NCI-H2107 treated with DMSO at 0.1 percent for 48 hours (cell line): ENCODE measurements around the gene WDR17.

ENCODE experiments used
- DNase-seq: peaks from one replicate; lab custom pipeline; 2025; ENCODE audit not compliant: unreplicated experiment; lab: John Stamatoyannopoulos, UW

WDR17 gene

DNA sequence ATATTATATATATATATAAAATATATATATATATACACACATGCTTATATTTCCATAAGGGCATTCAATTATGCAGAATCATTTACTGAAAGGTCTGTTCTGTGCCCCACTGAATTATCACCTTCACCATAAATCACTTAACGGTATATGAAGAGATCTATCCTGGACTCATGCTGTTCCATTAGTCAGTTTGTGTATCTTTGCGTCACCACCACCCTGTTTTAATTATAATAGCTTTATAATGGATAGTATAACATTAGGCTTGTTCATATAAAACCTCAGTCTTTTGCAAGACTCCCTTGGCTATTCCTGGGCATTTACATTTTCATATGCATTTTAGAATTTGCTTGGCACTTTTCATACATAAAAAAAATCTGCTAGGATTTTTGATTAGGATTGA is 19.1 kb downstream of the WDR17 start:
- no peak for DNase-seq

DNA sequence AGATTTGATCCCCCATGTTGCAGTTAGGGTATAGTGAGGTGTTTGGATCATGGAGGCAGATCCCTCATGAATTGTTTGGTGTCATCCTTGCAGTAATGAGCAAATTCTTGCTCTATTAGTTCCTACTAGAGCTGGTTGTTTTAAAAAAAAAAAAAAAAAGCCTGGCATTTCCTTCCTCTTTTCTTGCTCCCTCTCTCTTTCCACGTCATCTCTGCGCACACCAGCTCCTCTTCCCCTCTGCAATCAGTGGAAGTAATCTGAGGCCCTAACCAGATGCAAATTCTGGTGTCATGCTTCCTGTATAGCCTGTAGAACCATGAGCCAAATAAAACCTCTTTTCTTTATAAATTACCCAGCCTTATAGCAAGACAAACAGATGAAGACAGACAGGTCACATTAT is 24.5 kb downstream of the WDR17 start:
- no peak for DNase-seq

DNA sequence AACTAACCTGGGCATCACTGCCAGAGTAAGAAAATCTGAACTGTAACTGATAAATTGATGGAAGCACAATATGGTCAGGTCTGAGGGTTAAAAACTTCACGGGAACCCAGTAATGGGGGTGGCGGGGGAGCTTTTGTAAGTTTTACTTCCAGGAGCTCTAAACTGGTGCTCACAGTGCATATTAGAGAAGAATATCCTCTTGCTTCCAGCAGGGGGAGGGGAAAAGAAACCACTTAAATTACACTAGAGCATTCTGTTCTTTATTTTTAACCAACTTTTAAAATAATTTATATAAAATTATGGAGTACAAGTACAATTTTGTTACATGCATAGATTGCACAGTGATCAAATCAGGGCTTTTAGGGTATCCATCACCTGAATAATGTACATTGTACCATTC is 33.7 kb downstream of the WDR17 start:
- no peak for DNase-seq

DNA sequence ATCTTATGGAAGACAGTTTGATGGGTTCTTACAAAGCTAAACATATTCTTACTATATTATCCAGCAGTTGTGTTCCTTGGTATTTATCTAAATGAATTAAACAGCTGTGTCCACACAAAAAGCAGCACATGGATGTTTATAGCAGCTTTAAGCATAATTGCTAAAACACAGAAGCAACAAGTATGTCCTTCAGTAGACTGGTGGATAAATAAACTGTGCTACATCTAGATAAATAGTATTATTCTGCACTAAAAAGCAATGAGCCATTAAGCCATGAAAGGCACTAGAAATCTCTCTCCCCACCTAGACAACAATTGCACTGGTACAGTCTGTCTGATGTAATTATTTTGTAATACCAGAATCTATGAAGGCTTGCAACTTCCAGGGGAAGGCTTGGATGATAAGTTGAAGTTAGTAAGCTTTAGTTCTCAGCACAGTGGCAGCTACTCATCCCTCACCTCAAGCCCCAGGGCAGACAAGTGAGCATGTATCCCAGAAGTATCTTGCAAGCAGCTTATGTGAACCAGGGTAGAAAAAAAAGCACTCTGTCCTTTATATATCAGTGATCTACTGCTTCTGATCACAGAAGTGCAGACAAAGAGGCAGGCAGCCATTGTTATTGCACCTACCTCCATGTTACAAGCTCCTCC is 36.9 kb downstream of the WDR17 start:
- peak; percentile 44 for DNase-seq

DNA sequence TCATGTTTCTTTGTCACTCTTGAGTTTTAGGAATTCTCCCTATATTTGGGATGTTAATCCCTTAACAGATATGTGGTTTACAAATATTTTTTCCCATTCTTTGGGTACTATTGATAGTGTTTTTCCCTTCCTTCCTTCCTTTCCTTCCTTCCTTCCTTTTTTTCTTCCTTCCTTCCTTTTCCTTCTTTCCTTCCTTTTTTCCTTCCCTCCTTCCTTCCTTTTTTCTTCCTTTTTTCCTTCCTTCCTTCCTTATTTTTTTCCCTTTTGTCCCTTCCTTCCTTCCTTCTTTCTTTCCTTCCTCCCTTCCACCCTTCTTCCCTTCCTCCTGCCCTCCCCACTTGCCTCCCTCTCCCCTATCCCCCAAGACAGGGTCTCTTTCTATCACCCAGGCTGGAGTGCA is 42.1 kb downstream of the WDR17 start:
- DNase-seq = no peak

DNA sequence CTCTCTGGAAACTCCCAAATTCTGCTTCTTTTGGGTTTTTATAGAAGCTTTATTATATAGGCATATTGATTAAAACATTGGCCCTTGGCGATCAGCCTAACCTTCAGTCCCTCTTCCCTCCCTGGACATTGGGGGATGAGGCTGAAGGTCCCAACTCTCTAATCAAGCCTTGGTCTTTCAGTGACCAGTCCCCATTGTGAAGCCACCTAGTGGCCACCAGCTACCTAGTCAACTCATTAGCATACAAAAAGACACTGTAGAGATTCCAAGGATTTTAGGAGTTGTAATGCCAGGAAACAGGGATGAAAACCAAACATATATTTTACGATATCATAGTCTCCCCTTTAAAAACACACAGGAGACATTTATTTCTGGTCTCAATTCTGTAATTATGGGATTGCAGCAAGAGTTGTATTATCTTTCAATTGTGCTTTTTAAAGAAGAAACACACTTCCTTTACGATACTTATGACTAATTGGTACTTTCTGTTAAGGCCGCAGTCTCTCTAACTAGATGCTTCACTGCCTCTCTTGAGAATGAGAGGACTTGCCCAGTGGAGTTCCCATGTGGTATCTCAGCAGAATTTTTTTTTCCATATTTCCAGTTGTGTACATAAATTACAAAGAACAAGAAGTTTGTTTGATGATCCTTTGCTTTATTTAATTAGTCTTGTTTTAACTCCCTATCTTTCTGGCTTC is 58.2 kb downstream of the WDR17 start:
- no peak for DNase-seq

DNA sequence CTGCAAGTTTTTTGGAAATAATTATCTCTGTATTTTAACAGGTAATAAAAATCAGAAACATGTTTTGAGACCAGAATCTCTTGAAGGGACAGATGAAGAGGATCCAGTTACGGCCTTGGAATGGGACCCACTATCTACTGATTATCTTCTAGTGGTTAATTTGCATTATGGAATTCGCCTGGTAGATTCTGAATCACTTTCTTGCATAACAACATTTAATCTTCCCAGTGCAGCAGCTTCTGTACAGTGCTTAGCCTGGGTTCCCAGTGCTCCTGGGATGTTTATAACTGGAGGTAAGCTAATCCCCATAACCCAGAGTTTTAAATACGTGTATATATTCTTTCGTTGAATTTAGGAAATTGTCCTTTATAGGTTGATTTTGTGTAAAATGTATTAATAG is 59.4 kb downstream of the WDR17 start:
- DNase-seq = no peak

DNA sequence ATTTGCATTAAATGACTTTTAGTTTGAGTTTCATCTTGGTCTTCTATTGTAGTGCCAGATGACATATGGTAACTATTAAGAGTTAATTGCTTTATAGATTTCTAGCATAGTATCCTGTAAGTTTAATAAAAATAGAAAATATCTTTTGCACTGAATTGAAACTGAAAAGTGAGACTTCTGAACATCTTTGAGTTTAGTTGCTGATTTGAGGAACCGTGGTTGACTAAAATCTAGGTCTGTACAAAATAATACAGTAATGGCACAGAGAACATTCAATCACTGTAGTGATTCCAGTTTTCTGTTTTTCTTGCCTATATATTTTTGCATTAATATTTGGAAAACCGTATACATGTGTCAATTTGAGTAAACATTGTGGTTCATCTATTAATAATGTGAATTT is 69.0 kb downstream of the WDR17 start:
- no peak for DNase-seq

DNA sequence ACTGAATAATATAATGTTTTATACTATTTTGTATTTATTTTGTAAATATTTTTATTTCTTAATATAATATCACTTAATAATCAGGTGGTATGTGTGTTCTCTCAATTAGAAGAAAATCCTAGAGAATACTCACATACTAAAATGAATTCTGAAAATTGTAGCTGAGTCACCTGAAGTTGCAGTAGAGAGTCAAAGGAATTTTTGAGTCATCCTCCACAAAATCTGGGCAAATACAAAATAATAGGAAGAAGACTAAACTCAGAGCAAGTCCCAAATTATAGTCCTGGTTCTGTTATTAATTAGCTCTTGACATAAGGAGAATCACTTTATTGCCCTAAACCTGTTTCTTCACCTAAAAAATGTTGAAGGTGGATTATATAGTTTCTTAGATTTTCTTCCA is 72.0 kb downstream of the WDR17 start:
- no peak for DNase-seq

DNA sequence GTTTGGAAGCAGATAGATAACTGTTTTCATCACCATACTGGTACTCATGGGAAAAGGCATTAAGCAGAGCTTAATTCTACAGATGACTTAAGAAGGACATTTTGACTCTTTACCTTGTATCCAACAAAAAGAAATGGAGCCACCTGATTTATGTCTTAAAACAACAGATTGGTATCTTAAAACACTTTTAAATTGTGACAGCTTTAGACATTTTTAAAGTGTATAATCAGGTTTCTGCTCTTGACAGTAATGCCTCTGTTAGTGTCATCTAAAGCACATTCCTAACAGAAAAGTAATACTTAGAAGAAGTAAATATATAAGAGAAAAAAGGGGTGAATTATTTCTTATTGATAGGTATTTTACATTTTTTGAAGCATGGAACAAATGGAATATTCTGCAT is 73.9 kb downstream of the WDR17 start:
- DNase-seq = no peak

DNA sequence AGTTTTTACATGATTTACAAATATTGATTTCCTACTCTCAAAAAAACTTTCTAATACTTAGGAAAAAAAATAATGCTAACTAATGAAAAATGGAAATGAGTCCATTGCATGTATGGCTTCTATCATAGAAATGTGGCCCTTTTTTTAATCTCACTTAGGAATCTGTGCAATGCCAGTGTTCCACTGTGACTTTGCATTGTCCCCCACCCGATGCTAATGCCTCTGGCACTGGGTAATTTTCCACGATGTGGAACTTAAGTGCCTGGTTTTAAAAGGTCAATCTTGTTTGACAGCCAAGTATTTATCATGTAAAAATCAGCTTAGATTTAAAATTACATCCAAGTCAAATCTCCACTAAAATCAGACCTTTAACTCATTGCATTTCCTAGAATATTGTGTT is 76.6 kb downstream of the WDR17 start:
- DNase-seq = no peak

DNA sequence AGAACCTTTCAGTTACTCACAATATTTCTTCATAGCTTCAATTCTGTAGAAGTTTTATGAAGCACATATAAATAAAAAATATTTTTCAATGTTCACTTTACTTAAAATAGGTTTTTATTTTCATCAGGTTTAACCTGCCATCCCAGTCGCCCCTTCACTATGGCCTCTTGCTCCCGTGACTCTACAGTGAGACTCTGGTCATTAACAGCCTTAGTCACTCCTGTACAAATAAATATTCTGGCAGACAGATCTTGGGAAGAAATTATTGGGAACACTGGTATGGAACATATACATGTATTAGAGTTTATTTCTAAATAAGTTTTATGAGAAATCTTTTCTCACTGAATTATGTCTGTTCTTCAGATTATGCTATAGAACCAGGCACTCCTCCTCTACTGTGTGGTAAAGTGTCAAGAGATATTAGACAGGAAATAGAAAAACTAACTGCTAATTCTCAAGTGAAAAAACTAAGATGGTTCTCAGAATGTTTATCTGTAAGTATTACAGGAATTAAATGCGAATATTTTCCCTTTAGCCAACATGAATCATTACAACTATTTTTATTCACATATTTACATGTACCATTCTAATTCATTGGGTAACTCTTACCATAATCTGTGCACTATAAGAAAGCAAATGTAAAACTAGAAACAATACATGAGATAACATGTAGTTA is 84.2 kb downstream of the WDR17 start:
- DNase-seq = no peak

DNA sequence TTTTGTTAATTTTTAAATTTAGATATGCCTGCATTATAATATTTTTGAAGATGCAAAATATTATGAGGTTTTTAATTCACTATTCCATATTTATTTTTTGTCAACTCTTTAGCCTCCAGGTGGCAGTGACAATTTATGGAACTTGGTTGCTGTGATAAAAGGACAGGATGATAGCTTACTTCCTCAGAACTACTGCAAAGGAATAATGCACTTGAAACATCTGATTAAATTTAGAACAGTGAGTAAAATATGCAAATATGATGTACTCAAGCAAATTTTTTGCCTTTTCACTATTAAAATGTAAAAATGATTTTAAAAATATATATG is 84.7 kb downstream of the WDR17 start:
- no peak for DNase-seq

DNA sequence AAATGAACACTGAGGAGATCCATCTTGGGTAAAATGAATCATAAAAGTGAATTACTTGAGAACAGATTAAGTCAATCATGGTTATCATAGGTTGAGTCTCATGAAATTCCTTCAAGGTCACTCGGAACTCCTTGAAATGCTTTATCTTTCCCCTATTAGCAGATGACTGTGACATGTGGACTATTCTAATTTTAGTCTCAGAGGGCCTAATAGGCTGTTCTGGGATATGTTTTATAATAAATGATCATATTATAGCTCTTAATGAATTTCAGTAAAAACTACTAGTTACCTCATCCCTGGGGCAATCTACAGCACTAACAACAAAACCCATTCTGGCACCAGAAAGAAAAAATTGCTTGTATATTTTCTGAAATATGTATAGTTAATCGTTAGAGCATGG is 85.1 kb downstream of the WDR17 start:
- DNase-seq = no peak

DNA sequence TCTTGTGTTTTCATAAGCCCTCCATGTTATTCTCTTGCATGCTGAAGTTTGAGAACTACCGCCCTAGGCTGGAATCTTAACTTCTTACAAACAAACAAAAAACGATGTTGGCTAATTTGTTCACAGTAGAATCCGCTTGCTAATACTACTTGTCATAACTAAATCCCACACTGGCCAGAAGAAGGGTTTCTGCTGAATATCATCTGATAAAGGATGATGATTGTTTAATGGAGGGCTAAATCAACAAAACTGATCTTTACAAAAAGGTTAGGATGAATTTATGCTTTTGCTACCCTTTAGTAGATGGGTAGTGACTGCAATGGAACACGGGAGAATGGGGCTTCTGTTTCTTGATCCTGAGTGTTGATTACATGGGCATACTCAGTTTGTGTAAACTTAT is 87.5 kb downstream of the WDR17 start:
- no peak for DNase-seq

DNA sequence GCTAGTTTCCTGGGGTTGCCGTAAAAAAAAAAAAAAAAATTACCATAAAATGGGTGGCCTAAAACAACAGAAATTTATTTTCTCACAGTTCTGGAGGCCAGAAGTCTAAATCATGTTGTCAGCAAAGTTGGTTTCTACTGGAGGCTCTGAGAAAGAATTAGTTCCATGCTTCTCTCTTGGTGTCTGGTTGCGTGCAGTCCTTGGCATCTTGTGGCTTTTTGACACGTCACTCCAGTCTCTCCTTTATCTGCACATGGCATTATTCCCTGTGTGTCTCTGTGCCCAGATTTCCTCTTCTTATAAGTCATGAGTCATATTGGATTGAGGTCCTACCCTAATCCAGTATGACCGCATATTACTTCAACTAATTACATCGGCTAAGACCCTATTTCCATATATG is 91.0 kb downstream of the WDR17 start:
- DNase-seq = no peak

DNA sequence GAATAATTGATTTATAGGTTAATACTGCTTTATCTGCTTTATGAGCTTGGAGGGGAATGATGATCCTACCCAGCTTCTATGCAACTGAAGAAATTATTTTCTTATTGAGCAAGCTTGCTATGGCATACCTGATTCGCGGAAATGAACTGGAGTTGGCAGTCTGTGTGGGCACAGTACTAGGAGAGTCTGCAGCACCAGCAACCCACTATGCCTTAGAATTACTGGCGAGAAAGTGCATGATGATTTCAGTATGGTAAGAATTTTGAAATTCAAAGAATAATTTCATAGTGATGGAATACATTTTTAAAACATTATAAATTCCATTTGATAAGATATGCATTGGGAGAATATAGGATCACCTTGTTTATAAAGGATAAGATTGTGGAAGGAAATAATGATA is 97.4 kb downstream of the WDR17 start:
- DNase-seq = no peak

DNA sequence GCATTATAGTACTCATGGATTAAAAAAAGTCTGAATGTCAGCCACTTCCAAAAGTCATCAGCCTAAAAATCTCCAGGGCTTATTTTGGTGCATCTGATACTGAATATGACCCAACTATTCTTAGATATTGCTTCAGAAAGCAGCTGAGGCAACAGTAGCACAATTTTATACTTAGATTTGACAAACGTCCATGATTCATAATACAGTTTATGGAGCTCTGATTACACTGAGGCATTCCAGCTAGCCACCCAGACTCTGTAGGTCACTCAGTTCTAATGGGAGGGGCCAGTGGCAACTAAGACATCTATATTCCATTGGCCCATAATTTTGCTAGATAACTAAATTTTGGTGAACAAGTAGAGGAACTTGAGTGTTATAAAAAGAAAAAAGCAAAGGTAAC is 119.4 kb downstream of the WDR17 start:
- DNase-seq = no peak

DNA sequence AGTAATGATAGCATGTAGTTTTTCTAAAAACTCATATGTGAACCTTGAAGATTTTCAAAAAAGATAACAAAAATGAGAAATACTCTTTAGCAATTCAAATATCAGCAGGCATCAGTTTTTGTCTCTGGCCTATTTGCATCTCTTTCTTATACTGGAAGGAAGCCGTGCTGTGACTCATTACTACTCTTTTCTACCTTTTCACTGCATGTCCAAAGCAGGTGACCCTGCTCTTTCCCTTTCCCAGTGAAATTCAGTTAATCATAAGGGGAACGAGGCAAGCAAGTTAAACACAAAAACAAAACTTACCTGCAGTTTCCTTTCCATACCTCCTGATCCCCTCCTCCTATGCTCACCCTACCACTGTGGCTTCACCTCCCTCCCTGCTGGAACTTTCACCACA is 120.4 kb downstream of the WDR17 start:
- no peak for DNase-seq

DNA sequence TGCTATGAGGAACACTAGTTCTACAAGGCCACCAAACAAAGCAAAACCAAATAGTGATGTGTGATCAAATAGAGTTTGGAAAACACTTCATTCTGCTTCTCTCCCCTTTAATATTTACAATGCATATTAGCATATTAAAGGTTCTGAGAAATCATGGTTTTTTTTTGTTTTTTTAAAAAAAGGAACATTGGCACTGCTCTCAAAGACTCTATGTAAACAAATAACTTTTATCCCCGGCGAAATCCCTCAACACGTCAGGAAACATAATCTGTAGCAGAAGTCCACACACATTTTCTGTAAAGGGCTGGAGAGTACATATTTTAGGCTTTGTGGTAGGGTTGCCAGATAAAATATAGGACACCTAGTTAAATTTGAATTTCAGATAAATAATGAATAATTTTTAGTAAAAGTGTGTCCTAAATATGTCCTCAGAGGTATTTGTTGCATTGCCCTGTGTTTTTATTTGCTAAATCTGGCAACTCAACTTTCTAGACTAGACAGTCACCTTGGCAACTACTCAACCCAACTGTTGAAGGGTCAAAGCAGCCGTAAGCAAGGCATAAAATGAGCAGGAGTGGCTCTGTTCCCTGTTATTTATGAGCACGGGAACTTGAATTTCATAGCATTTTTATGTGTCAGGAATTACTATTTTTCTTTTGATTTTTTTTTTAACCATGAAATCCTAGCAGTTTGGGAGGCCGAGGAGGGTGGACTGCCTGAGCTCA is 121.2 kb downstream of the WDR17 start:
- no peak for DNase-seq

DNA sequence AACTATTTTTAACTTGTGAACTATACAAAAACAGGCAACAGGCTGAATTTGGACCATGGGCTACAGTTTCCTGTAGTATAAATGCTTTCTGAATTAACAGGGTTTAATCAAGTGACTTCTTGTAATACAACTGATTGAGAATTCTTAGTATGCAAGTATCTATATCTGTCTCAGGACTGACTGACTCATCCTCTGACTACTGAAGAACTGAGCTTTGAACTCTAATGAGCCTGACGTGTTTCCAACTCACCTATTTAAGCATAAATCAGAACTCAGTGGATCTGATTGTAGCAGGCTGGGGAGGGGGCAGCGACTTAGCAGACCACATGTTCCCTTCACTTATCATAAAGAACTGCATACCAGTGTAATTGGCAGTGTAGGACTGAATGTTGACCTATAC is 122.0 kb downstream of the WDR17 start:
- no peak for DNase-seq

DNA sequence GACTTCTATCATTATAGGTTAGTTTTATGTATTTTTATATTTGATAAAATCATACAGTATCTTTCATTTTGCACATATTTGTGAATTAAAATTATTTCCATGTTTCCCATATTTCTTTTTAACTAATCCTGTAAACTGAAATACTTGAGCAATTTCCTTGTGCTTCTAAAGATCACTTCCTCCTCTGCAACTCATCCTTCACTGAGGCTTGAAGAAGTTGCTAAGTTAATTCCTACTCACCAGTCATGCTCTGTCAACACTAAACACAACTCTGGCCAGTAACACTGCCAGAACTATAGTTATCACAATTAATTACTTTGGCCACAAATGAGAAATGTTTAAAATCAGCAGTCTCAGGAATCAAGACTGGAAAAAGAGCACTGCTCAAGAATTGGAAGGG is 123.0 kb downstream of the WDR17 start:
- no peak for DNase-seq
